Epidermal melanocyte (primary cell): Measurements from ENCODE around the gene NCBP3.
"Not testable (repeated sequence)": the region's sequence is repeated elsewhere in the genome, so short reads cannot be mapped to it uniquely, and the experiment has no call there.

ENCODE experiments used
- DNase-seq: peaks from one replicate; pipeline ENCODE4 v3.0.0; 2011; ENCODE audit warnings: low spot score; ENCODE audit not compliant: insufficient read length

The NCBP3 gene

GRCh38 chr17:3848229-3848835 lies 2.3 kb upstream of the NCBP3 start:
- no peak for DNase-seq

DNA sequence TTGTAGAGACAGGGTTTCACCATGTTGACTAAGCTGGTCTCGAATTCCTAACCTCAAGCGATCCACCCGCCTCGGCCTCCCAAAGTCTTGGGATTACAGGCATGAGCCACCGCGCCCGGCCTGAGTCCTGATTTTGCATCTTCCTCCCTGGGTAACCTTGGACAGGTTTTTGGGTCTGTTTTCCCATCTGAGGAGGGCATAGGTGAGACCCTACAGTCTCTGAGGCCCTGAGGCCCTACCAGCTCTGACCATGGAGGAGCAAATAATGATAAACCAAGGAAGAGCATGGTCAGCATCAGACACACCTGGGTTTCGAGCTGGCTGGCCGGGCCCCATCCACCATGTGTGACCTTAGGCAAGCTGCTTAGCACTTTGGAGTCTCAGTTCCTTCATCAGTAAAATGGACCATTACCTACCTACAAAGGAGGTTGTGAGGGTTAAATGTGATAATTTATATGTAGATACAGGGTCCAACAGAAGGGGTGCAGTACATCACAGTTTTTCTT lies 1.2 kb upstream of the NCBP3 start:
- DNase-seq: no peak

DNA sequence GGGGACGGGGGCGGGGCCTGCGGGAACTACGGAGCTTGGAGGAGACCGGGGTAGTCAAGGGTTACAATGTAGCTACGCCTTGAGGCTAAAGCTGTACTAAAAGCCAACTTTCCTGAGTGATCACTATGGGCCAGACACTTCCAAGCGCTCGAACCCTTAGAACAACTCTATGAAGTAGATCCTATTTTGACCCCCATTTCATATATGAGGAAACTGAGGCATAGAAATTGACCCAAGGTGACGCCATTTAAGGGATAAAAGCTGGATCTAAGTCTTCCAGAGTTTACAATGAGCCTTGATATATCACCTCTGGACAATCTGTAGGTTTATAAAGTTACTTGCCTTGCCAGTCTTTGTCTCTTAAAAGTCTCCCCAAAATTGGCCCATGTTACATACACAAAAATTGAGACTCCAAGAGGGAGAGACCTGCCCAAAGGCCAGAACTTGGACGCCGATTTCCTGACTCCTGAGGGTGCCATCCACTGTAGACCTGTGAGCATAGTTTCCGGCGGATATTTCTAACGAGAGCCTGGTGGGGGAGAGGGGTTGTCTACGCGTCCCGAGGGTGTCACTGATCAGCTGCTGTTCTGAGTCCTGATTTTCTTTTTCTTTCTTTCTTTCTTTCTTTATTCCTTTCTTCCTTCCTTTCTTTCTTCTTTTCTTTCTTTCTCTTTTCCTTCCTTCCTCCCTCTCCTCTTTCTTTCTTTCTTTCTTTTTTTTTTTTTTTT lies 555 bp upstream of the NCBP3 start:
- DNase-seq: peak; percentile 98

- no peak for DNase-seq
Observed at GRCh38 chr17:3845291-3845620, 790 bp downstream of the NCBP3 start.

DNA sequence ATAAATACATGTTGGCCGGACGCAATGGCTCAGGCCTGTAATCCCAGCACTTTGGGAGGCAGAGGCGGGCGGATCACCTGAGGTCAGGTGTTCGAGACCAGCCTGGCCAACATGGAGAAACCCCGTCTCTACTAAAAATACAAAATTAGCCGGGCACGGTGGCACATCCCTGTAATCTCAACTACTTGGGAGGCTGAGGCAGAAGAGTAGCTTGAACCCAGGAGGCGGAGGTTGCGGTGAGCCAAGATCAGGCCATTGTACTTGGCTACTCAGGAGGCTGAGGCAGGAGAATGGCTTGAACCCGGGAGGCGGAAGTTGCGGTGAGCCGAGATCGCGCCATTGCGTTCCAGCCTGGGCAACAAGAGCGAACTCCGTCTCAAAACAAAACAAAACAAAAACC lies 1.5 kb downstream of the NCBP3 start:
- DNase-seq: not testable (repeated sequence)

DNA sequence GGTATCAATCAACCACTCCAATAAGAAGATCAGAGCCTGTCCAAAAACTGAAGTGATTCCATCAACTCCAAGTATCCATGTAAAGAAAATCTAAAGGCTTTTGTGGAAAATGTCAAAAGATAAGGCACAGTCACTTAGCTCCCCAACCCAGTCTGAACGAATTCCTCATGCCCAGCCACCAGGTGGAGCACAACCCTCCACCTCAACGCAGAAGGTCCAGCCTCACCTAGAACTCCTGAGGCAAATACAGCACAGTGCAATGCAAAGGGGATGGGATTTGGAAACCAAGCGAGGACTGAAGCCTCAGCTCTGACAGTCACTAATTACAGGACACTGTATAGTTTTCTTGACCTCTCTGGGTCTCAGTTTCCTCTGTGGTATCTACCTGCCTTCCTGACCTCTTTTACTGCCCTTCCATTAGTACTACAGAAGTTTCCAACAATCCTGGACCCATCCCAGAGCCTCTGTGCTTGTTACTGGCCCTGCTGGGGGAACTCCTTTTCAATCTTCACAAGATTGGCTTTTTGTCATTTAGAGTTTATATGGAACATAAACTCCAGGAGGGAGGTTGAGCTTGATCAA lies 2.0 kb downstream of the NCBP3 start:
- DNase-seq: no peak

GRCh38 chr17:3838206-3838605 lies 7.8 kb downstream of the NCBP3 start:
- DNase-seq: no peak

GRCh38 chr17:3836551-3836950 lies 9.5 kb downstream of the NCBP3 start:
- DNase-seq: no peak

GRCh38 chr17:3835410-3836229 lies 10.4 kb downstream of the NCBP3 start:
- DNase-seq: no peak

DNA sequence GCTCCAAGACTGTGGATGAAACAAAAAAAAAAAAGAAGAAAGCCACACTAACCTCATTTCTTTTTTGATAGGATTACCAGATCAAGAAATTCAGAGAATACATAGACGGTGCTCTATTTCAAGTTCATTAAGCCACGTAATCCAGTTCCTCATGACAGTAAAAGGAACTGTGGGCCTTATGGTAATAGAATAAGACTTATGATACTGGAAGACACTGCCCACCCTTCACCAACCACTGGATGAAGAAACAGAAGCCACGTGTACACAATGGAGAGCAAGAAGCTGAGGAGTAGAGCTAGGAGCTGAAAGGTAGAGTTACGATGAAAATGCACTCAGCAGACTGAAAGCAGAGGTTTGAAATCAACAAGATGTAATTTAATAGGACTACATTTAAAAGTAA lies 11.2 kb downstream of the NCBP3 start:
- no peak for DNase-seq

- no peak for DNase-seq
Observed at GRCh38 chr17:3828852-3829232, 17.2 kb downstream of the NCBP3 start.

DNA sequence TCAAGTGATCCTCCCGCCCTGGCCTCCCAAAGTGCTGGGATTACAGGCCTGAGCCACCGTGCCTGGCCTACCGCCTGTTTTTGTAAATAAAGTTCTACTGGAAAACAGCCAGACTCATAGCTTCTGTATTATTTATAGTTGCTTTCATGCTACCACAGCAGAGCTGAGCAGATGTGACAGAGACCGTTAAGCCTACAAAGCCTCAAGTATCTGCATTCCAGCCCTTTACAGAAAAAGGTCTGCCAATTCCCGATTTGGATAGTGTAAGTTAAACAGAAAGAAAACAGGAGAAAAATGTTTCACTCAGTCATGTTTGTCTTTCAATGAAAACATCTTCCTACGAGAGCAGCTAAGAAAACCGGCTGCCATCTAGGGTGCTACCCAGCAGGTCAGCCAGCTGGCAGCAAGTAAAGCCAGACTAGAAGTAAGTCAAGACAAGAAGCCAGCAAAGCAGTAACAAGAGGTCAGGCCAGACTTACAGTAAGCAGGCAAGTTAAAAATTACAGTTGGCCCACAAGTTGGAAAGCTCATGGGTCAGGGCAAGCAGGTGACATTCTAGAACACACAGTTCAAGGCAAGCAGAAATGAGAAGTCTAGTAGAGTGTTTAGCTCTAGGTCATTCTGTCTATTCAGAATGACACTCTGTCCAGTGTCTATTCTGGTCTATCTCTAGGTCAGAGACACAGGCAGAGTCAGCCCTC lies 17.7 kb downstream of the NCBP3 start:
- DNase-seq: no peak

- DNase-seq: no peak
Observed at GRCh38 chr17:3827124-3827773, 18.8 kb downstream of the NCBP3 start.

- DNase-seq: no peak
Observed at GRCh38 chr17:3826191-3826590, 19.9 kb downstream of the NCBP3 start.

GRCh38 chr17:3821101-3821500 lies 24.9 kb downstream of the NCBP3 start:
- no peak for DNase-seq

- no peak for DNase-seq
Observed at GRCh38 chr17:3818786-3819185, 27.3 kb downstream of the NCBP3 start.

- DNase-seq: no peak
Observed at GRCh38 chr17:3817851-3818605, 28.0 kb downstream of the NCBP3 start.

GRCh38 chr17:3815925-3816324 lies 30.1 kb downstream of the NCBP3 start:
- no peak for DNase-seq

- no peak for DNase-seq
Observed at GRCh38 chr17:3815122-3815521, 30.9 kb downstream of the NCBP3 start.

DNA sequence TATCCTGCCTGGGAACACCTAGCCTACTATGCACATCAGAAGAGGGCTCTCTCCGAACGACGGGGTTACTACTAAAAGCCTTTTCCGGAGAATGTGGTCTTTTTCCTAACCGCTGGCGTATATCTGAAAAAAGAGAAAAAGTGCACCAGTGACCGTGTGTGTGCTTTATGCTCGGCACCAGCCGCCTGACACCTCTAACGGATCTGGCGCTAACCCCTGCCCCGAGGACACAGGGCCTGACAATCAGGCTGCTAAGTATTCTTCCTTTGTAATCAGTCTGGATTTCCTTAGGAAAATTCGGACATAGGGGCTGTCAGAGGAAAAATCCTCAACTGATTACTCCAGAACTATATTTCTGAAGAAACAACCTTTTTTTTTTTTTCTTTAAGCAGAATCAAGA lies 31.7 kb downstream of the NCBP3 start:
- no peak for DNase-seq
